HG02623 (cell line): Measurements from ENCODE around the gene THADA.
"Not testable (repeated sequence)": the region's sequence is repeated elsewhere in the genome, so short reads cannot be mapped to it uniquely, and the experiment has no call there.

Source experiments
- ATAC-seq: cut with Tn5 transposase; IDR thresholded peaks from one replicate; pipeline ENCODE4 v1.9.1; 2021; ENCODE audit warnings: moderate library complexity; ENCODE audit not compliant: unreplicated experiment

The THADA gene

DNA sequence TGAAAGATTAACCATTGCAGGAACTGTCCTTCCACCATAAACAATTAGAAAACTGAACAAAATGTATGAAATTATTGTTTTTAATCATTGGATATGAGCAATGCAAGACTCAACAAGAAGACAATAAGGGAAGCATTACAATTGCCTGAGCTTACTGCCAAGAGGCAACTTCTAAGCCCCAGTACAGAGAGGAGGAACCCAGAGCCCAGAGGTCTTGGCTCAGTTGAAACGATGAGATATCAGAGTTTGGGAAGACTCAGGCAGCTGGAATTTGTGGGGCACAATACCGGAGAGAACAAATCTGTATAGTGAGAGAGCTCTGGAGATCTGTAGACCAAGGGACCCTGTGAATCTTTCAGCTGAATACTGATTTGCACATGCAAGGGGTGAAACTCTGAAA, 288.8 kb downstream of the THADA start:
- ATAC-seq: no peak

DNA sequence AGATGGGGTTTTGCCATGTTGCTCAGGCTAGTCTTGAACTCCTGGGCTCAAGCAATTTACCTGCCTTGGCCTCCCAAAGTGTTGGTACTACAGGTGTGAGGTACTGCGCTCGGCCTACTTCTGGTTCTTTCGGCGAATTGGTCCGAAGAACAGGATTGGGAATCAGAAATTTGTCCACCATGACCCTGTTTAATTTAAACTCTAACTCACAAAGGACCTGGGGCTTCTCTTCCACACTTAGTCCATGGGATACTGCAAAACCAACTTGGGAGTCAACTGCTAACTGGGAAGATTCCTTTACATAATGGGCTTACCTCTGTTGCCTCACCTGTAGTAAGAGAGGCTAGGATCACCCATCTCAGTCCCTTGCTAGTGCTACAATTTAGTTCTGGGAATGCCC, 289.6 kb downstream of the THADA start:
- no peak for ATAC-seq

DNA sequence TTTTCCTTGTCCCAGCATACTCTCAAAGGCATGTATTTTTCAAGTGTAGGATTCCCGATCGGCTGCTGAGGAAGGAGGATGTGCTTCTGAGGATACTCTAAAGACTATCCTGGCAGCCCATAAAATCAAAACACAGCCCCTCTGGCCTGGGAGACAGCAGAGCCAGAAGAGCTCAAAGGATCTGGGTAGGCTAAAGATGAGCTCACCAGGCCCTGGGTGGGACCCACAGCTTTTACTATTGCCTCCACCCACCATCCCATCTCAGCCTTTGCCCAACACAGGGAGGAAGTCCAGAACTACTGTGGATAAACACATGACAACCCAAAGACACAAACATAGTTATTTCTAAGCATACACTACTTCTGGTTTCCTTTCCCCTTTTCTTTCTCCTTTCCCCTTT, 290.3 kb downstream of the THADA start:
- ATAC-seq: no peak

DNA sequence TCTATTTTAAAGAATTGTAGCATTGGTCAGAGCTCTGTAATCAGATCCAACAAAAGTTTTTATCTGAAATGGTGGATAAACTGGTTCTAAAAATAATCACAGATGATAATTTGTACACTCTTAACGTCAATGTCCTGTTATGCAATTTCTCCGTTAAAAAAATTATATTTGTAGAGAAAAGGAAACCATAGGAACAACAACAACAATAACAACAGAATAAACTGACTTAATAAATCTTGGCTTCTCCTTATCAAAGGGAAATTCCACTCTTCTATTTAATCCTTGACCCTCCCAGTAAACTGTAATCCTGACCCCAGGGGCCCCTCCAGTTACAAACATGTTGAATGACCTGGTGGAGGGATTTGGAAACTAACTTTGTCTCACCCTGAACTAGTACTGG, 290.8 kb downstream of the THADA start:
- no peak for ATAC-seq

DNA sequence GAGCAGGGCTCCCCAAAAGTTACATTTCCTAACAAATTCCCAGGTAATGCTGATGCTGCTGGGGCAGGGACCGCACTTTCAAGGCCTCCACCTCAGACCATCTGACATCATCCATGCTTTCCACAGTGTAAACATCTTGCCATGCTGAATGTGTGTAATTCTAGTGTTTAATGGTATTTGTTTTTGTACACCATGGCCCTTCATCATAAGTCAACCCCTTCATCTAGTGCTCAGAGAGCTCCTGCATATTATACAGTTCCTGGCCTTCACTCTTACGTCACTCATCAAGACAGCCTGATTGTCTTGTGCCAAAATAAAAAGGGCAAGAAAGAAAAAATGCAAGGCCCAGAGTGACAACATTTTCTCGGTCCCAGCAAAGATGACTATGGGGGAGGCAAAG, 291.9 kb downstream of the THADA start:
- no peak for ATAC-seq

DNA sequence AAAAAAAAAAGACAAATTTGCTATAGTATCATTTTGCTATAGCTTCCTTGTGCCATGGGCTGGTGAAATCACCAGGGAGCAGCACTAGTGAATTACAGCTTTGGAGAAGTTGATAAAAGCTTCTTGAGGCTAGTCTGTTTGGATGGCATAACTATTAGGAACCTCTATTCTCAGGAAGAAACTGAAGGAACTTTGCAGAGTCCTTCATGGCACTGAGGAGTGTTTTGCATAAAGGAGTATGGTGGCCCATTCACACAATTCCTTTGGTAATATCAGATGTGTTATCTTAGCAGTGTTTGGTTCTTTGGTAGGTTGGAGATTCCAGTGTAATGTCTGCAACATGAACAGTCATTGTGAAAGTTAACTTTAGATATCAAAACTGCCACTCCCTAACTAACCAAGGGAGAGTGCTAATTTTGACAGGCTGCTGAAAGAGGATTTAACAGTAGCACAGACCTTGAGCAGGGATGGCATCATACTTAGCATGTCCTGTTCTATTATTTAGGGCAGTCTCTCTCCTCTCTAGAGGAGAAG, 292.8 kb downstream of the THADA start:
- ATAC-seq: no peak

DNA sequence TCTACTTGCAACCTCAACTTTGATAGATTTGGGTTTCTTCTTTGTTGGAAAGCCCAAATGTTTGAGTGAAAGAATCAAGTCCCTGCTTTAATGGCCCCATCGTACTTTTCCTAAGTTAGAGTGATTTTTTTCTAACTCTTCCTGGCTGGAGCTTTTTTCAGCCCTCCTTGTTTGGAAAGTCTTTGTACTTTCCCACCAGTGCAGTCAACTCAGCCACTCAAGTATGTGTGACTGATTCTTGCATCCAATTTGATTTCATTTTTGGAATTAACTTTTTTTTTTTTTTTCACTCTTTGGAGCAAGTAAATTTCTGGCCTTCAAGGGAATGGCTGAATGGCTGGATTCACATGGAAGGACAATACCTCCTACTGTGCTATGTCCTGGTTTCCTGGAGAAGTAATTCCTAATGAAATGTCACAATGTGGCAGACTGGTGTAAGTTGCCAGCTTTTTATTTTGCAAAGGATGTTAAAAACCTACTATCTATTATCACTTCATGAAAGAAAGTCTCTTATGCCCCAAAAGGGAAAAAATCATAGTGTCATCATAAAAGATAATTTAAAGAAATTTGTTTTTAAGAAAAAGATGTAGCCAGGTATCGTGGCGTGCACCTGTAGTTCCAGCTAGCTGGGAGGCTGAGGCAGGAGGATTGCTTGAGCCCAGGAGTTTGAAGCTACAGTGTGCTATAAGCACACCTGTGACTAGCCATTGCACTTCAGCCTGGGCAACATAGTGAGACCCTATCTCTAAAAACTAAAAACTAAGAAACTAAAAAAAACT, 293.5 kb downstream of the THADA start:
- ATAC-seq: no peak

DNA sequence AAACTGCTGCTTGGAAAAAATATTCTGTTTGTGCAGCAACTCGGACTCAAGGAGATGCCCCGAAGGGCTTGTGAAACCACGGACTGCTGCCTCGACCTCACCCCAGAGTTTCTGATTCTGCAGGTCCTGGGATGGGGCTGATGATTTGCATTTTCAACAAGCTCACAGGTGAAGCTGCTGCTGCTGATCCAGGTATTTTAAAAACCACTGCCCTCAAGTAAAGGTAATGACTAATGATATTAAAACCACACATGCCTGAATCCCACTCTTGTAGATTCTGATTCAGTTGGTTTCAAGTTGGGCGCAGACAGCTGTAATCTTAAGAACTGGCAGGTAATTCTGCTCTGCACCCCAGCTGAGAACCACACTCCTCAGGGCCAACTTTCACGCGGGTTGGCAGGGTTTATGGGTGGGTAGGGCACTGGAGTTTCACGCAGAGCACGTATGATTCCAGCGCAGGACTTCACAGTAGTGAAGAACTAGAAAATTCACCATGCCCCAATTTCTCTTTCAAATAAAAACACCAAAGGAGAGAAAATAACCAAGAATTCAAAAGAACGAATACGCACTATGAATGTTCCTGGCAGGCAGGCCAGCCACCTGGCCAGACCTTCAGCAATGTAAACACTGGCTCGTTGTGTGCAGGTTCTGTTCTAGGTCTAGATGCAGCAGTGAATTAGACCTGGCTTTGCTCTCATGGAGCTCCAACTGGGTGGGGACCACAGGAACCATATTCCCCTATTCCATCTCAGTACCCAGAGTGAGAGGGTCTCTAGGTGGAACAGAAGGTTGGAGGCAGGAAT, 294.9 kb downstream of the THADA start:
- no peak for ATAC-seq

DNA sequence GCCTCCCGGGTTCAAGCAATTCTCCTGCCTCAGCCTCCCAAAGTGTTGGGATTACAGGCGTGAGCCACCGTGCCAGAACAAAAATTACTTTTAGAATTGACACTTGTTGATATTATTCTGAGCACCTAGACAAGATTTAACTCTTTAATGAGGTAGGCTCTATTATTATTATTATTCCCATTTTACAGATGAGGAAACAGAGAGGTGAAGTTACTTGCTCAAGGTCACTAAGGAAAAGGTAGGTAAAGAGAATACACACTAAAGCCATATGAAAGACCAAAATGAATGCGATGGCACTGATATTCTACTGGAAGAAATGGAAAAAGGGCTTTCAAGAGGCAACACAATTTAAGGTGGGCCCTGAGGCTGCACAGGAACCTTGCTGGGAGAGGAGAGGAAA, 295.6 kb downstream of the THADA start:
- ATAC-seq: no peak

DNA sequence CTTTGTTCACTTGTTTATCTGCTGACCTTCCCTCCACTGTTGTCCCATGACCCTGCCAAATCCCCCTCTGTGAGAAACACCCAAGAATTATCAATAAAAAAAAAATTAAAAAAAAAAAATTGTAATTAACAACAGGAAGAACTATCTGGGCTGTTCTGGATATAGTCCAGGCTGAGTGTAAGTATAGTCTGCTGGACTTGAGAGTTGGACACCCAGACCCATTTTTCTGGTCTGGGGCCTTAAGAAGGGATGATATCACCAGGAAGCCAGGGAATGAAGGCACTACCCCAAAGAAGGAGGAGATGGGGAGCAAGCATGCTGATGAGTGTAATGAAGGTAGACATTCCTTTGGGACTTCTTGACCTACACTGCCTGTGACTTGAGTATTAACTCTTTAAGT, 297.3 kb downstream of the THADA start:
- ATAC-seq: no peak

DNA sequence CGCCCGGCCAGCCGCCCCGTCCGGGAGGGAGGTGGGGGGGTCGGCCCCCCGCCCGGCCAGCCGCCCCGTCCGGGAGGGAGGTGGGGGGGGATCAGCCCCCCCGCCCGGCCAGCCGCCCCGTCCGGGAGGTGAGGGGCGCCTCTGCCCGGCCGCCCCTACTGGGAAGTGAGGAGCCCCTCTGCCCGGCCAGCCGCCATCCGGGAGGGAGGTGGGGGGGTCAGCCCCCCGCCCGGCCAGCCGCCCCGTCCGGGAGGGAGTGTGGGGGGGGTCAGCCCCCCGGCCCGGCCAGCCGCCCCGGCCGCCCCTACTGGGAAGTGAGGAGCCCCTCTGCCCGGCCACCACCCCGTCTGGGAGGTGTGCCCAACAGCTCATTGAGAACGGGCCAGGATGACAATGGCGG, 298.1 kb downstream of the THADA start:
- ATAC-seq: not testable (repeated sequence)

DNA sequence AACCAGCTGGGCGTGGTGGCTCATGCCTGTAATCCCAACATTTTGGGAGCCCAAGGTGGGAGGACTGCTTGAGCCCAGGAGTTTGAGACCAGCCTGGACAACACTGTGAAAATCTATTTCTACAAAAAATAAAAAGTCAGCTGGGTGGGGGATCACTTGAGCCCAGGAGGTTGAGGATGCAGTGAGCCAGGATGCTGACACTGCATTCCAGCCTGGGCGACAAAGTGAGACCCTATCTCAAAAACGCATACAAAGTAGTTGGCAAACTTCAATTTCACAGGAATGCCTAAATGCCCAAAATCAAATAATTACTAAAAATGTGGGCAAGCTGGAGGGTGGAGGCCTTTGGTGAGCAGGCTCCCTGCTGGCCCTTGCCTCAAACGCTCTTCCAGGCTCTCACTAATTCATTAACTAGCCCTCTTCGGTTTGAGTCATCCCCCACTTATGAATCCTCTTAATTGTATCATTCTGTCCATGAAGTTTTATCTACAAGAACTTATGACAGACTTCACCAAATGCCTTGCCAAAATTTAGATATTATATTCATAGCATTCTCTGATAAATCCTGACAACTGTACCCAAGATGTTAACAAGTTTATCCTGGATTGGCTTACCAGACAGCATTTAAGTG, 300.8 kb downstream of the THADA start:
- no peak for ATAC-seq

DNA sequence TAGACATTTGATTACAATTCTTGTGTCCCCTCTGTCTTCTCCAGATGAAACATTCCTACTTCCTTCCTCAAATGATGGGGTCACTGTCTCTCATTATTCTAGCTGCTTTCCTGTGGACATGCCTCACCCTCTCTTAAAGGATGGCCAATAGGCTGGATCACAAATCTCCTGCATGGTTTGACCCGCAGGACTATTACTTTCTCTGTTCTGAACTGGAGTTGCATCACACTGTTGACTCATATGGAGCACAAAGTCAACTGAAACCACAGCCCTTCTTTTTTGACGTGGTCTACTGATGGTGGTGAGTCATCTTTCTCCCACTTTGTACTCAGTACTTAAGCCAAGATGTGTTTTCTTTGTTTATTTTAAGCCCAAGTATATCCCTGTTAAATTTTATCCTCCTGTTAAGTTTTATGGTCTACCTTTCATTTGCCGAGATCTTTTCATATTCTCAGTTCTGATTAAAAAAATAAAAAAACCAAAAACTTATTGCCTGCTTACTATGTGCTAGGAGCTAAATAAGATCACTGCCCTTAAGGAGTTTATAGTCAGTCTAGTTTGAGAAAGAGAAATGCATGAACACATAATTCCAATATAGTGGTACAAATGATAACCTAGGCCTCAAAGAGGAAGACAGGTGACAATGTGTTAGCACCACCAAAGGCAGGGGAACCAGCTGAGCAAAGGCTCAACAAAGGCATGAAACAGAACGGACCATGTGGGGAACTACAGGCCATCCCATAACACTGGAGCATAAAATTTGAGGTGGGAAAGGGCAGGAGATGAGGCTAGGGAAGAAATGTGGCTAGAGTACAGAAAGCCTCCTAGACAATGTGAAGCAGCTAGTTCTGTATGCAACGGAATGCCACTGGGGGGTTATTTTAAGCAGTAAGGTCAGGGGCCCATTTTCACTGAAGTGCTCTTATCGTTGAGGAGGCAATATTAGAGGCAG, 301.8 kb downstream of the THADA start:
- ATAC-seq: peak; percentile 99

DNA sequence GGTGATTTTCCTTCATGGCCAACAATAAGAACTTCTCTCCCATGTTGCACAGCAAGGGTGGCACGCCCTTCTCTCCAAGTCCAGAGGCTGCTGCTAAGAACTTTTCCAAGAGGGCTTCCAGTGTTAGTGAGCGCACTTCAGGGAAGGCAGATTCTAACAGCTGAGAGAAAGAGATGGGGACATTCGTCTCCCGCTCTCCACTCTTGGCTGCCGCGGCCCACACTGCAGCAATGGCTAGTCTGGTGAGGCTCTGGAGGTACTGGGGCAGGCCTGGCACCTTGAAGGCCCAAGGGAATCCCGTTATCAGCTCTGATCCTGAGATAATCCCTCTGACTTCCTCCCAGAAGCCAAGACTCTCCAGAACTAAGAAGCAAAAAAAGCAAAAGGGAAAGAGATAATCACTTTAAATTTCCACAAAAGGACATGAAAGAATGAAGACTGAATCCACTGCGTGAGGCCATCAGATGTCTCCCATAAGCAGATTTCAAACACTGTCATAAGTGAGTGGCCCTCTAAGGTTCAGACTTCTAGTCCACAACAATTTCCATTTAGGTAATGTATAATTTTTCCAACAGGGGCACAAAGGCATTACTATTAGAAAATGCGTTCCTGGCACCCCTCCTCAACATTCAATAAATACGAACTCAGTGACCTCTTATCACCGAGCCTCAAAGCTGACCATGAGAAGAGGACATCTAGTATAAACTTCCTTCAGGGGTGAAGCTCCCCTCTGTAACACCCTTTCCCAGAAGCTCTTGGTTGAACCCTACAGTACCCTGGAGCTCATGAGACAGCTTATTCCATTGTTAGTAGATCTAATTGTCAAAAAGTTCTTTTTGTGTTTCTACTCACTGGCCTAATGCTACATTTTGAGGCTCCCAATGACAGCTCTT, 302.7 kb downstream of the THADA start:
- ATAC-seq: no peak

DNA sequence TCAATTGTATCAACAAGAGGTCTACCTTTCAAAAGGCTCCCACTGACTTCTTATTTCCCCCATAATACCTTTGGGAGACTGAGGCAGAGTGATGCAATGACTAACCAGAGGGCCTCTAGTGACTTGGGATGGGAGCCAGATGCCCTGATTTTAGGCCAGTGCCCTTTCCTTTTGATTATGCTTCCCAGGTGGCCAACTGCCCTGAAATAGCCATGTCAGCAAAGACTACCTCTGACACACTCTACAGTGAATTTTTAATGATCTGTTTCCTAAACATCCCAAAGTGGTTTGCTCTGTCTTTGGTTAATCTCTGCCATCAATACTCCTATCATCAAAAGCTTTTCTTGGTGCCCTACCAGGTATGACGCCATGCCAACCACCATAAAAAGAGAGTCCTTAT, 303.5 kb downstream of the THADA start:
- ATAC-seq: no peak

DNA sequence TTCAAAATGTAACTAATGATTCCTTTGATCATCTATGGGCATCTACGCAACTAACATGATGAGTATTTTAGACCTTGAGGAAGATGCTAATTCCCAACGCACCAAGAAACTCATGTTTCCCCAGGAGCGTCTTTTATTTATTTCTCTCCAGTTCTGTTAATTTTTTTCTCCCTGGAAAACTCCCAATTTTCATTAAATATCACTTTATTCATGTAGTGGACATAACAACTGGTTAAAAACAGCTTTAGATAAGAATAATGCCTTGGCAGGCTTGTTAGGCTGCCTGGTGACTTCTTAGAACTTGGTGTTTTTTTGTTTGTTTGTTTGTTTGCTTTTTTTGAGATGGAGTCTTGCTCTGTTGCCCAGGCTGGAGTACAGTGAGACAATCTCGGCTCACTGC, 306.5 kb downstream of the THADA start:
- ATAC-seq: no peak

DNA sequence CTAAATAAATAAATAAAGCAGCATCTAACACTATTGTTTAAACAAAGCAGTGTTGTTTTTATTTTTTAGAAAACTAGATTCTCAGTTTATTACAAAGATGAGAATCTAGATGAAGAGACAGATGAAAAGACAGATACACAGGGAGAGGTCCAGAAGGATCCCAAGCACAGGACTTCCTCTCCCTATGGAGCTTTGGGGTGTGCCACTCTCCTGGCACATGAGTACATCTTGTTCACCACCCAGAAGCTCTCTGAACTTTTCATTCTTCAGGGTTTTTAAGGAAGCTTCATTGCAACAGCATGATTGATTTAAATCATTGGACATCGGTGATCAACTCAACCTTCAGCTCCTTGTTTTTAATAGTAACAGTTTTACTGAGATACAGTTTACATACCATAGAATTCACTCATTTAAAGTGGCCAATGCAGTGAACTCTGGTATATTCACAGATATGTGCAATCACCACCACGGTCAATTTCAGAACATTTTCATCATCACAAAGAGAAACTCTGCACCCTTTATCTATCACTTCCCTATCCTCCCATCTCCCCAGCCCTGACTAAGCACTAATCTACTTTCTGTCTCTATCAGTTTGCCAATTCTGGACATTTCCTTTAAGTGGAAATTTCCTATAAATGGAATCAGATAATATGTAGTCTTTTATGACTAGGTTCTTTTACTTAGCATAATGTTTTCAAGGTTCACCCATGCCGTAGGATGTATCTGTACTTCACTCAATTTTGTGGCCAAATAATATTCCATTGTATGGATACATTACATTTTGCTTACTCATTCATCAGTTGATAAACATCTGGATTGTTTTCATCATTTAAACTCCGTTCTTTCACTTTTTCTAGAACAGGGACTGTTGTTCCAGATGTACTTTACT, 307.2 kb downstream of the THADA start:
- no peak for ATAC-seq

DNA sequence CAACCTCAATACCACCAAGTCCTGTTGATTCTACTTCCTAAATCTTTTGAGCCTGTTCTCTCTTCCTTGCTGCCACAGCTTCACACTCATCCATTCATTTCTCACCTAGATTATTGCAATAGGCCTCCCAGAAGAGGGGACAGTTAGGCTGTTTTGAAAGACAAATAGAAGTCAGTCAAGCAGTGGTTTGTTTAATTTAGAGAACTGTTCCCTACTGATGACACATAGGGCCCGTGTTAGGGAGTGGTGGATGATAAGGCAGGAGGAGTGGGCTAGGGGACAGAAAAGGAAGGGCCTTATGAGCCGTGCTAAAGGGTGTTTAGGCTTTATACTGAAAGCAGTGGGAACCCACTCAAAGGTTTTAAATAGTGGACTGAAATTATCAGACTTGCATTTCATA, 309.9 kb downstream of the THADA start:
- ATAC-seq: no peak

DNA sequence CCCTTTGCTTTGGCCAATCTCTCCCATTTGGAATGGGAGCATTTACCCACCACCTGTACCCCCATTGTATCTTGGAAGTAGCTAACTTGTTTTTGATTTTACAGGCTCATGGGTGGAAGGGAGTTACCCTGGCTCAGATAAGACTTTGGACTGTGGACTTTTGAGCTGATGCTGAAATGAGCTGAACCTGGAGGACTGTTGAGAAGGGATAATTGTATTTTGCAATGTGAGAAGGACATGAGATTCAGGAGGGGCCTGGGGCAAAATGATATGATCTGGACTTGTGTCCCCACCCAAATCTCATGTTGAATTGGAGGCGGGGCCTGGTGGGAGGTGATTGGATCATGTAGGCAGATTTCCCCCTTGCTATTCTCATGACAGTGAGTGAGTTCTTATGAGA, 310.9 kb downstream of the THADA start:
- ATAC-seq: no peak
